K562 (cell line): Measurements from ENCODE around the gene ZDHHC18. TPM values are rescaled to one million over a fixed set of nuclear protein-coding genes. Genes with fewer than 3 reads are reported as not detected.

Source experiments
- CBX3 ChIP-seq, 2 experiments: IDR thresholded peaks; 1 replicate in 1 of 2; 2 replicates in 1 of 2; pipeline ENCODE4 v1.6.1; 2012; ENCODE audit warnings: inconsistent platforms in 2 of 2, low read length in 2 of 2, borderline replicate concordance in 1 of 2, control low read depth in 1 of 2
- ETV5 ChIP-seq: sonication (generic); formaldehyde crosslinking; IDR thresholded peaks from 2 replicates; pipeline ENCODE4 v1.4.0; 2020; ENCODE audit warnings: low read depth, mild to moderate bottlenecking, missing genetic modification reagents
- FOSL1 ChIP-seq: fragments of 200-800 bp; sonication (Bioruptor generic); conservative IDR thresholded peaks from 2 replicates; pipeline ENCODE4 v1.6.1; 2016; ENCODE audit warnings: missing genetic modification characterization, missing compliant biosample characterization
- HMG20B ChIP-seq: fragments of 250-450 bp; sonication (Bioruptor Pico); IDR thresholded peaks from 2 replicates; pipeline ENCODE4 v1.5.0; 2021; ENCODE audit warnings: mild to moderate bottlenecking
- HNRNPK ChIP-seq: fragments of 200-400 bp; formaldehyde crosslinking; IDR thresholded peaks from one replicate; pipeline ENCODE4 v1.6.1; 2018; ENCODE audit warnings: mild to moderate bottlenecking, low read depth, low read length; ENCODE audit not compliant: poor library complexity, severe bottlenecking
- KAT7 ChIP-seq: sonication (generic); formaldehyde crosslinking; IDR thresholded peaks from 2 replicates; pipeline ENCODE4 v1.8.0; 2022; ENCODE audit warnings: missing genetic modification reagents, mild to moderate bottlenecking, borderline replicate concordance
- MCM2 ChIP-seq: fragments of 450-650 bp; IDR thresholded peaks from 2 replicates; pipeline ENCODE4 v1.6.1; 2017; ENCODE audit warnings: low read depth, mild to moderate bottlenecking
- MTA3 ChIP-seq: fragments of 450-650 bp; formaldehyde crosslinking; IDR thresholded peaks from 2 replicates; pipeline ENCODE4 v1.6.1; 2017; ENCODE audit warnings: mild to moderate bottlenecking, borderline replicate concordance
- NCOA4 ChIP-seq: fragments of 450-650 bp; IDR thresholded peaks from 2 replicates; pipeline ENCODE4 v1.6.1; 2018; ENCODE audit warnings: mild to moderate bottlenecking; ENCODE audit not compliant: partially characterized antibody
- NFE2L1 ChIP-seq: fragments of 450-650 bp; IDR thresholded peaks from 2 replicates; pipeline ENCODE4 v1.6.1; 2016; ENCODE audit warnings: missing genetic modification characterization, low read depth, mild to moderate bottlenecking, missing compliant biosample characterization, moderate library complexity, borderline replicate concordance
- POLR2A ChIP-seq: fragments of 450-650 bp; conservative IDR thresholded peaks from 2 replicates; pipeline ENCODE4 v1.6.1; 2016
- POLR3A ChIP-seq: IDR thresholded peaks from 2 replicates; pipeline ENCODE4 v1.6.1; 2011; ENCODE audit warnings: borderline replicate concordance, mild to moderate bottlenecking, moderate library complexity; ENCODE audit not compliant: insufficient read length, insufficient read depth; ENCODE audit errors: extremely low read depth
- RUNX1 ChIP-seq: sonication (generic); IDR thresholded peaks from 2 replicates; pipeline ENCODE4 v1.6.1; 2016; ENCODE audit warnings: antibody characterized with exemption, low read depth
- U2AF1 ChIP-seq: fragments of 200-400 bp; formaldehyde crosslinking; optimal IDR thresholded peaks from 2 replicates; pipeline ENCODE3; 2017; ENCODE audit warnings: mild to moderate bottlenecking, low read depth, low read length, moderate library complexity
- XRCC4 ChIP-seq: IDR thresholded peaks from one replicate; pipeline ENCODE4 v1.6.1; 2011; ENCODE audit not compliant: insufficient read depth, insufficient read length; ENCODE audit errors: extremely low read depth
- ZNF224 ChIP-seq: sonication (generic); formaldehyde crosslinking; IDR thresholded peaks from 2 replicates; pipeline ENCODE4 v1.8.0; 2022; ENCODE audit warnings: mild to moderate bottlenecking, missing genetic modification reagents
- ZNF232 ChIP-seq: sonication (generic); formaldehyde crosslinking; IDR thresholded peaks from 2 replicates; pipeline ENCODE4 v1.8.0; 2022; ENCODE audit warnings: mild to moderate bottlenecking, missing genetic modification reagents
- ZNF263 ChIP-seq: sonication (generic); formaldehyde crosslinking; IDR thresholded peaks from 2 replicates; pipeline ENCODE4 v1.8.0; 2022; ENCODE audit warnings: mild to moderate bottlenecking, missing genetic modification reagents, borderline replicate concordance
- ZNF507 ChIP-seq: conservative IDR thresholded peaks from 2 replicates; pipeline ENCODE4 v1.6.1; 2017; ENCODE audit warnings: missing genetic modification characterization, missing compliant biosample characterization
- polyA plus RNA-seq, 8 experiments: library from polyadenylated mRNA; depleted of rRNA in 4 of 8; stranded (reverse) in 5 of 8; unstranded in 3 of 8; fragments of >200 nt; fragmentation: Nextera tagmentation in 2 of 8; fragmentation: Illumina TruSeq in 1 of 8; extraction: Ambion mirVana in 2 of 8; extraction: Trizol in 1 of 8; gene quantifications; 2 replicates each; pipeline versions ENCODE4 v1.2.1 to v1.2.3, GENCODE V29; 2011 to 2014; ENCODE audit warnings: inconsistent platforms in 1 of 8, missing spikeins in 1 of 8
- total RNA-seq, 7 experiments: library from RNA; depleted of rRNA in 6 of 7; stranded (reverse); fragments of >200 nt in 6 of 7; fragmentation: Illumina TruSeq in 2 of 7; extraction: Trizol in 2 of 7; gene quantifications; 2 replicates each; pipeline versions ENCODE4 v1.2.1 to v1.2.3, GENCODE V29; 2011 to 2021; ENCODE audit warnings: low replicate concordance in 1 of 7
- TF ChIP-seq, protein P1 (sequence below): fragments of 250-450 bp; sonication (Bioruptor Pico); IDR thresholded peaks from 2 replicates; pipeline ENCODE4 v1.9.0; 2021; ENCODE audit warnings: mild to moderate bottlenecking, inconsistent platforms
- TF ChIP-seq, protein P2 (sequence below): fragments of 450-650 bp; IDR thresholded peaks from 2 replicates; pipeline ENCODE4 v1.7.0; 2016; ENCODE audit warnings: borderline replicate concordance
- TF ChIP-seq, protein P3 (sequence below): sonication (generic); formaldehyde crosslinking; IDR thresholded peaks from 2 replicates; pipeline ENCODE4 v1.8.0; 2022; ENCODE audit warnings: missing genetic modification reagents, mild to moderate bottlenecking, borderline replicate concordance

Gene ZDHHC18
- total and polyA plus RNA-seq, 9 of the 15 experiments (the other 6 are each of a cell fraction or from before 2014, with no cell fraction given): 0.42 to 35.6 (median 15.8) TPM

DNA sequence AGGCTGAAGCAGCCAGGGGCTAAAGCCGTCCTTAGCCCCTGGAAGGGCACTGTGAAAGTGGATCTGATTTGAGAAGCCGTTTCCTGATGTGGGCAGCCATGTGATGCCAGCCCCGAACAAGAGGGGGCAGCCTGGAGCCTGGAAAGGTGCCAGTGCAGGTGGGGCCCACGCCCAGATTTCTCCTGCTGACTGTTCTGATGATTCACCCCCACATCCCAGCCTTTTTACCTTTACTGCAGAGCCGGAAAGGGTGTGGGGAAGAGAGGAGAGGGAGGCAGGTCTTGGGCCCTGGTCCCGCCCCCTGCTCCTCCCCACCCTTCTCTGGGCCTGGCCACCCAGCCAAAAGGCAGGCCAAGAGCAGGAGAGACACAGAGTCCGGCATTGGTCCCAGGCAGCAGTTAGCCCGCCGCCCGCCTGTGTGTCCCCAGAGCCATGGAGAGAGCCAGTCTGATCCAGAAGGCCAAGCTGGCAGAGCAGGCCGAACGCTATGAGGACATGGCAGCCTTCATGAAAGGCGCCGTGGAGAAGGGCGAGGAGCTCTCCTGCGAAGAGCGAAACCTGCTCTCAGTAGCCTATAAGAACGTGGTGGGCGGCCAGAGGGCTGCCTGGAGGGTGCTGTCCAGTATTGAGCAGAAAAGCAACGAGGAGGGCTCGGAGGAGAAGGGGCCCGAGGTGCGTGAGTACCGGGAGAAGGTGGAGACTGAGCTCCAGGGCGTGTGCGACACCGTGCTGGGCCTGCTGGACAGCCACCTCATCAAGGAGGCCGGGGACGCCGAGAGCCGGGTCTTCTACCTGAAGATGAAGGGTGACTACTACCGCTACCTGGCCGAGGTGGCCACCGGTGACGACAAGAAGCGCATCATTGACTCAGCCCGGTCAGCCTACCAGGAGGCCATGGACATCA is 36.5 kb downstream of the ZDHHC18 start, which contains the start of gene SFN (continued):
- no peak for TF ChIP-seq HMG20B (CRISPR knock-in tag)
- no peak for TF ChIP-seq MTA3
- no peak for TF ChIP-seq U2AF1
- no peak for TF ChIP-seq ZNF224
- no peak for TF ChIP-seq XRCC4
- TF ChIP-seq ETV5: no peak
- no peak for TF ChIP-seq ZNF232 (CRISPR knock-in tag)
- TF ChIP-seq RUNX1: no peak
- TF ChIP-seq, protein P1, sequence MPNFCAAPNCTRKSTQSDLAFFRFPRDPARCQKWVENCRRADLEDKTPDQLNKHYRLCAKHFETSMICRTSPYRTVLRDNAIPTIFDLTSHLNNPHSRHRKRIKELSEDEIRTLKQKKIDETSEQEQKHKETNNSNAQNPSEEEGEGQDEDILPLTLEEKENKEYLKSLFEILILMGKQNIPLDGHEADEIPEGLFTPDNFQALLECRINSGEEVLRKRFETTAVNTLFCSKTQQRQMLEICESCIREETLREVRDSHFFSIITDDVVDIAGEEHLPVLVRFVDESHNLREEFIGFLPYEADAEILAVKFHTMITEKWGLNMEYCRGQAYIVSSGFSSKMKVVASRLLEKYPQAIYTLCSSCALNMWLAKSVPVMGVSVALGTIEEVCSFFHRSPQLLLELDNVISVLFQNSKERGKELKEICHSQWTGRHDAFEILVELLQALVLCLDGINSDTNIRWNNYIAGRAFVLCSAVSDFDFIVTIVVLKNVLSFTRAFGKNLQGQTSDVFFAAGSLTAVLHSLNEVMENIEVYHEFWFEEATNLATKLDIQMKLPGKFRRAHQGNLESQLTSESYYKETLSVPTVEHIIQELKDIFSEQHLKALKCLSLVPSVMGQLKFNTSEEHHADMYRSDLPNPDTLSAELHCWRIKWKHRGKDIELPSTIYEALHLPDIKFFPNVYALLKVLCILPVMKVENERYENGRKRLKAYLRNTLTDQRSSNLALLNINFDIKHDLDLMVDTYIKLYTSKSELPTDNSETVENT (CRISPR knock-in tag): no peak
- no peak for TF ChIP-seq NFE2L1 (tag)
- TF ChIP-seq POLR3A: no peak
- TF ChIP-seq FOSL1 (tag): peak; percentile 87
- TF ChIP-seq ZNF507 (tag): no peak
- TF ChIP-seq MCM2: no peak
- peak; percentile 52; the same call in 1 of the 2 replicates for TF ChIP-seq POLR2A
- TF ChIP-seq, protein P2, sequence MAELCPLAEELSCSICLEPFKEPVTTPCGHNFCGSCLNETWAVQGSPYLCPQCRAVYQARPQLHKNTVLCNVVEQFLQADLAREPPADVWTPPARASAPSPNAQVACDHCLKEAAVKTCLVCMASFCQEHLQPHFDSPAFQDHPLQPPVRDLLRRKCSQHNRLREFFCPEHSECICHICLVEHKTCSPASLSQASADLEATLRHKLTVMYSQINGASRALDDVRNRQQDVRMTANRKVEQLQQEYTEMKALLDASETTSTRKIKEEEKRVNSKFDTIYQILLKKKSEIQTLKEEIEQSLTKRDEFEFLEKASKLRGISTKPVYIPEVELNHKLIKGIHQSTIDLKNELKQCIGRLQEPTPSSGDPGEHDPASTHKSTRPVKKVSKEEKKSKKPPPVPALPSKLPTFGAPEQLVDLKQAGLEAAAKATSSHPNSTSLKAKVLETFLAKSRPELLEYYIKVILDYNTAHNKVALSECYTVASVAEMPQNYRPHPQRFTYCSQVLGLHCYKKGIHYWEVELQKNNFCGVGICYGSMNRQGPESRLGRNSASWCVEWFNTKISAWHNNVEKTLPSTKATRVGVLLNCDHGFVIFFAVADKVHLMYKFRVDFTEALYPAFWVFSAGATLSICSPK: no peak
- TF ChIP-seq, protein P3, sequence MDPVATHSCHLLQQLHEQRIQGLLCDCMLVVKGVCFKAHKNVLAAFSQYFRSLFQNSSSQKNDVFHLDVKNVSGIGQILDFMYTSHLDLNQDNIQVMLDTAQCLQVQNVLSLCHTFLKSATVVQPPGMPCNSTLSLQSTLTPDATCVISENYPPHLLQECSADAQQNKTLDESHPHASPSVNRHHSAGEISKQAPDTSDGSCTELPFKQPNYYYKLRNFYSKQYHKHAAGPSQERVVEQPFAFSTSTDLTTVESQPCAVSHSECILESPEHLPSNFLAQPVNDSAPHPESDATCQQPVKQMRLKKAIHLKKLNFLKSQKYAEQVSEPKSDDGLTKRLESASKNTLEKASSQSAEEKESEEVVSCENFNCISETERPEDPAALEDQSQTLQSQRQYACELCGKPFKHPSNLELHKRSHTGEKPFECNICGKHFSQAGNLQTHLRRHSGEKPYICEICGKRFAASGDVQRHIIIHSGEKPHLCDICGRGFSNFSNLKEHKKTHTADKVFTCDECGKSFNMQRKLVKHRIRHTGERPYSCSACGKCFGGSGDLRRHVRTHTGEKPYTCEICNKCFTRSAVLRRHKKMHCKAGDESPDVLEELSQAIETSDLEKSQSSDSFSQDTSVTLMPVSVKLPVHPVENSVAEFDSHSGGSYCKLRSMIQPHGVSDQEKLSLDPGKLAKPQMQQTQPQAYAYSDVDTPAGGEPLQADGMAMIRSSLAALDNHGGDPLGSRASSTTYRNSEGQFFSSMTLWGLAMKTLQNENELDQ: no peak
- no peak for TF ChIP-seq KAT7 (CRISPR knock-in tag)
- TF ChIP-seq NCOA4: no peak
- no peak for TF ChIP-seq CBX3 (IDR thresholded peaks at IDR 0.05; ENCODE audit: borderline replicate concordance in 1 of 2, low read length in 2 of 2)
- no peak for TF ChIP-seq ZNF263
- no peak for TF ChIP-seq HNRNPK
